Glutamatergic neuron (in vitro differentiated cells): ENCODE data around the gene GRK7. TPM values are rescaled to one million over a fixed set of nuclear protein-coding genes. Genes with fewer than 3 reads are reported as not detected.
"Not testable (repeated sequence)": the region's sequence is repeated elsewhere in the genome, so short reads cannot be mapped to it uniquely, and the experiment has no call there.

ENCODE experiments used
- DNase-seq: peaks from one replicate; pipeline ENCODE4 v3.0.0; 2022
- H3K27ac Mint-ChIP-seq: one replicate; pipeline ENCODE4 v1.8.0; 2020; ENCODE audit warnings: mild to moderate bottlenecking, mixed read lengths, inconsistent platforms; ENCODE audit not compliant: unreplicated experiment
- H3K27me3 Mint-ChIP-seq: one replicate; pipeline ENCODE4 v1.8.0; 2020; ENCODE audit warnings: mild to moderate bottlenecking, moderate library complexity, mixed read lengths, inconsistent platforms; ENCODE audit not compliant: unreplicated experiment
- H3K36me3 Mint-ChIP-seq: one replicate; pipeline ENCODE4 v1.8.0; 2020; ENCODE audit warnings: mild to moderate bottlenecking, mixed read lengths, inconsistent platforms; ENCODE audit not compliant: unreplicated experiment
- H3K4me1 Mint-ChIP-seq: one replicate; pipeline ENCODE4 v1.8.0; 2020; ENCODE audit warnings: mild to moderate bottlenecking, low read depth, mixed read lengths, inconsistent platforms; ENCODE audit not compliant: unreplicated experiment
- H3K4me3 Mint-ChIP-seq: one replicate; pipeline ENCODE4 v1.8.0; 2020; ENCODE audit warnings: mild to moderate bottlenecking, mixed read lengths, inconsistent platforms; ENCODE audit not compliant: unreplicated experiment
- H3K9me3 Mint-ChIP-seq: one replicate; pipeline ENCODE4 v1.8.0; 2020; ENCODE audit warnings: mild to moderate bottlenecking, moderate library complexity, mixed read lengths, inconsistent platforms; ENCODE audit not compliant: unreplicated experiment
- CTCF ChIP-seq: fragments of 200-600 bp; sonication (generic); IDR thresholded peaks from one replicate; pipeline ENCODE4 v1.5.0; 2021; ENCODE audit not compliant: partially characterized antibody, unreplicated experiment
- total RNA-seq: library from RNA; stranded (reverse); fragmentation: NEBNext Ultra II Directional; extraction: Animal tissue kit (Norgen Biotek cat#: 25700); gene quantifications from one replicate; pipeline ENCODE4 v1.2.1, GENCODE V29; 2021; ENCODE audit not compliant: unreplicated experiment

Gene GRK7
- total RNA-seq, 1 donor from 2014 or later, result not detected

- no peaks in the 10 kb centered on the region for H3K36me3 Mint-ChIP-seq
- DNase-seq, result peak; percentile 51
- no peak overlapping the region for H3K4me3 Mint-ChIP-seq
- peaks cover 3% of the 10 kb centered on the region for H3K4me1 Mint-ChIP-seq
- H3K27me3 Mint-ChIP-seq, result no peaks in the 10 kb centered on the region
- H3K9me3 Mint-ChIP-seq, result no peaks in the 10 kb centered on the region
- TF ChIP-seq CTCF, result no peak
- no peak overlapping the region for H3K27ac Mint-ChIP-seq
These were observed 9.8 kb upstream of the GRK7 start for GRCh38 chr3:141753399-141753798.

GRCh38 chr3:141754032-141754431 lies 9.2 kb upstream of the GRK7 start:
- Mint-ChIP-seq H3K4me1 (peaks cover 3% of the 10 kb centered on the region), H3K4me3 (no peak overlapping the region), H3K27ac (no peak overlapping the region), H3K27me3 (no peaks in the 10 kb centered on the region), H3K36me3 (no peaks in the 10 kb centered on the region), H3K9me3 (no peaks in the 10 kb centered on the region)
- DNase-seq, result no peak
- no peak for TF ChIP-seq CTCF

GRCh38 chr3:141762552-141762951 lies 656 bp upstream of the GRK7 start:
- not testable (repeated sequence) for H3K27ac Mint-ChIP-seq

GRCh38 chr3:141764045-141764444 lies 837 bp downstream of the GRK7 start:
- no peaks in the 10 kb centered on the region for H3K4me1 Mint-ChIP-seq
- H3K36me3 Mint-ChIP-seq, result no peaks in the 10 kb centered on the region
- no peak overlapping the region for H3K27ac Mint-ChIP-seq
- no peaks in the 10 kb centered on the region for H3K9me3 Mint-ChIP-seq
- DNase-seq, result no peak
- no peaks in the 10 kb centered on the region for H3K27me3 Mint-ChIP-seq
- H3K4me3 Mint-ChIP-seq, result no peak overlapping the region
- no peak for TF ChIP-seq CTCF

More at GRCh38 chr3:141762552-141762951, 656 bp upstream of the GRK7 start:
- not testable (repeated sequence) for DNase-seq, H3K27me3 Mint-ChIP-seq, H3K9me3 Mint-ChIP-seq, H3K4me1 Mint-ChIP-seq, H3K36me3 Mint-ChIP-seq, H3K4me3 Mint-ChIP-seq

GRCh38 chr3:141764465-141764864 lies 1.3 kb downstream of the GRK7 start:
- no peak overlapping the region for H3K4me3 Mint-ChIP-seq
- no peaks in the 10 kb centered on the region for H3K4me1 Mint-ChIP-seq
- DNase-seq, result no peak
- H3K27ac Mint-ChIP-seq, result no peak overlapping the region
- H3K36me3 Mint-ChIP-seq, result no peaks in the 10 kb centered on the region
- H3K9me3 Mint-ChIP-seq, result no peaks in the 10 kb centered on the region
- H3K27me3 Mint-ChIP-seq, result peaks cover 2% of the 10 kb centered on the region
- TF ChIP-seq CTCF, result no peak

- H3K4me3 Mint-ChIP-seq, result no peak overlapping the region
- H3K27me3 Mint-ChIP-seq, result peaks cover 2% of the 10 kb centered on the region
- no peak overlapping the region for H3K27ac Mint-ChIP-seq
- H3K9me3 Mint-ChIP-seq, result no peaks in the 10 kb centered on the region
- H3K36me3 Mint-ChIP-seq, result no peaks in the 10 kb centered on the region
- no peaks in the 10 kb centered on the region for H3K4me1 Mint-ChIP-seq
- no peak for TF ChIP-seq CTCF
- DNase-seq, result no peak
These were observed 1.8 kb downstream of the GRK7 start for GRCh38 chr3:141764986-141765385.
